GM19452 (cell line): Measurements from ENCODE around the gene DIS3L.
"Not testable (repeated sequence)": the region's sequence is repeated elsewhere in the genome, so short reads cannot be mapped to it uniquely, and the experiment has no call there.

ENCODE experiments used
- ATAC-seq: cut with Tn5 transposase; IDR thresholded peaks from one replicate; pipeline ENCODE4 v1.9.1; 2021; ENCODE audit not compliant: unreplicated experiment

The DIS3L gene

DNA sequence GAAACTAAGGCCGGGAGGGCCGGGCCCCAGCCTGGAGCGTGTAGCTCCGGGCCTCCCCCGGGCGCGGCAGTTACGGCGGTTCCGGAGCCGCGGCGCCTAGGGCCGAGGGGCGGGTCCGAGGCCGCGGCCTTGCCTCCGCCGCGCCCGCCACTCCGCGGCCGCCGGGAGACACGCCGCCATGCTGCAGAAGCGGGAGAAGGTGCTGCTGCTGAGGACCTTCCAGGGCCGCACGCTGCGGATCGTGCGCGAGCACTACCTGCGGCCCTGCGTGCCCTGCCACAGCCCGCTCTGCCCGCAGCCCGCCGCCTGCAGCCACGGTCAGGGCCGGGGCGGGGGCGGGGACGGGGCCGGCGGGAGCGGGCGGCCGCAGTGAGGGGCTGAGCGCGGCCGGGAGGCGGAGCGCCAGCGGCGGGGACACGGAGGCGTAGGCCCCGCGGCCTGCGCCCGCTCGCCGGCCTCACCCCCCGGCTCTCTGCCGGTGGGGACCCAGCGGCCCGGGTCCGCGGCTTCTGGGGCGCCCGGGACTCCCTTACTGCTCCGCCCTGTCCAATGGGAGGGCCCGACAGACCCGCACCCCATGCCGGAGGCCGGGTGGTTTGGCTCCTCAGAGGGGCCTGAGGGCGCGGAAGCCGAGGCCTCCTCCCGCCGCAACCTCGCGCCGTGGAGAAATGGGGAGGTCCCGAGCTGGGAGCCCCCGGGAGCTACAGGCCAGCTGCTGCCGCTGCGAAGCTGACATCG, at the start of gene DIS3L:
Gene DIS3L (plus strand): TSS at position 150 of the 738 bp plus-strand sequence. CDS start 29 bp downstream, at position 179.
- ATAC-seq, result peak; percentile 61

DNA sequence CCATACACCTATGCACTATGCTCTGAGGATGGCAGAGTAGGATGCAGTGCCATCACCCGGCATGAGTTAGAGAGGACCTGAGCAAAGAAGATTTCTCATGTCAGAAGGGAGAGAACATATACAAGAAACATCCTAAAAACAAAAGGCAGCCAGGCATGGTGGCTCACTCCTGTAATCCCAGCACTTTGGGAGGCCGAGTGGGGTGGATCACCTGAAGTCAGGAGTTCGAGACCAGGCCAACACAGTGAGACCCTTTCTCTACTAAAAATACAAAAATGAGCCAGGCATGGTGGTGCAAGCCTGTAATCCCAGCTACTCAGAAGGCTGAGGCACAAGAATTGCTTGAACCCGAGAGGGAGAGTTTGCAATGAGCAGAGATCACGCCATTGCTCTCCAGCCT, 47.5 kb upstream of the DIS3L start:
- not testable (repeated sequence) for ATAC-seq

- ATAC-seq, result no peak
Observed at GRCh38 chr15:66246937-66247336, 46.4 kb upstream of the DIS3L start.

GRCh38 chr15:66249605-66250174, 43.7 kb upstream of the DIS3L start:
- ATAC-seq, result no peak

GRCh38 chr15:66251065-66251789, 42.1 kb upstream of the DIS3L start:
- ATAC-seq, result no peak

GRCh38 chr15:66251790-66252684, 41.3 kb upstream of the DIS3L start:
- no peak for ATAC-seq

GRCh38 chr15:66252685-66253417, 40.5 kb upstream of the DIS3L start:
- ATAC-seq, result no peak

DNA sequence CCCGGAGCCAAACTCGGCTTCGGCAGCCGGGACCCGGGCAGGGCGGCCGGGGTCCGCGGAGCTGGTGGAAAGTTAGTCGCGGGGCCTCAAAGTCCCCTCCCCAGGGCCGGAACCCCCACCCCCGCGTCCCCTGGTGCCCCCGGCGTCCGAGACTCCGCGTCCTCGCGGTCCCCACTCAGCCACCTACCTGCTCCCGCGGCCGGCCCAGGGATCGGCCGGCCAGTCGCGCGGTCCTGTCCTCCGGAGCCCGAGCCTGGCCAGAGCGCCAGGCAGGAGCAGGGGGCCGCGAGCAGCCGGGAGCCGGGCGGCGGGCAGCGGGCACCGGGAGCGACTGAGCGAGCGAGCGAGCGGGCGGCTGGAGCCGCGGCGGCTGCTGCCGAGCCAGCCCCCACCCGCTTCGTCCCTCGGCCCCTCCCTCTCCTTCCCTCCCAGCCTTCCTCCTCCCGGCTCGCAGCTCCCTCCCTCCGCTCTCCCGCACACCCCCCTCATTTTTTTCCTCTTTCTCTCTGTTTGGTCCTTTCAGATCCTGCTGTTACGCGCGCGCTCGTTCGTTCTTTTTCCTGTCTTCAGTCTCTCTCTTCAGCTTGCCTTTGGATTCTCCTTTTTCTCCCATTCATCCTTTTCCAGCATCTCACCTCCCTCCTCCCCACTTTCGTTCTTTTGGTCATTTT, 39.8 kb upstream of the DIS3L start, which contains the start of gene MEGF11:
Gene MEGF11 (minus strand): TSS at position 333 of the 671 bp plus-strand sequence. CDS start 125,347 bp downstream, outside the sequence.
- no peak for ATAC-seq

DNA sequence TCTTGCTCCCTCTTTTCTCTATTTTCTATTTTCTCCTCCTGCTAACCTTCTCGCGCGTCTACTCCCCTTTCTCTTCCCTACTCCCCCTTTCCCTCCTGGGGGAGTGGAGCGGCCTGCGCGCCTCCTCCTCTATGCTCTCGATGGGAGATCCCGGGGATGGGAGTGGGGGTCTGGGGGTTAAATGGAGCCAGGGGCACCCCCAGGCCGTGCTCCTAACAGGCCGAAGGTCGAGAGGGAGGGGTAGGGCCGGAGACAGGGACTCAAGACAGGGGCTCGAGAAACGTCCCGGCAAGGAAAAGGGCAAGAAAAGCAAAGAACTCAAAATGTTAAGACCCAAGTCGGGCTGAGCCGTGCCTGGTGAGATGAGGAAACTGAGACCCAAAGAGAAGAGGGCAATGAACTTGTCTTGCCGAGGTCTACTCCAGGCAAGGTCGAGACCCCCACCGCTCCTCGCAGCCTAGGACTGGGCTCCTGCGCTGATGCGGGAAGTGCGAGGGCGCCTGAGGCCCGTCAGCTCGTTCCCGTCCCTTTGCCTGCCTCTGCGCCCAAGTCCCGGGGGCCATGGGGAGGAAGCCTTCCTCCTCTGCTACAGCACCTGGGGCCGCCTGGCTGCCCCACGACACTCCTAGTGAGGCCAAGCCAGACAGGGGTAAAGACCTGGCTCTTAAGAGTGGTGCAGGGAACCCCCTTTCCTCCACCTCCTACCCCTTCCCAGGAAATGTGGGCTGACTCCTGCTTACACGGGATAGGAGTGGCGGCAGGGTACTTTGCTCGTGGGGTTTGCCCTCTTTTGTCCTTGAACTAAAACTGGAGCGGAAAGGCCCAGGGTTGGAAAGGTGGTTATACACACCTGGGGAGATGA, 39.0 kb upstream of the DIS3L start:
- no peak for ATAC-seq

- no peak for ATAC-seq
Observed at GRCh38 chr15:66254951-66255676, 38.3 kb upstream of the DIS3L start.

GRCh38 chr15:66256692-66257091, 36.7 kb upstream of the DIS3L start:
- no peak for ATAC-seq

DNA sequence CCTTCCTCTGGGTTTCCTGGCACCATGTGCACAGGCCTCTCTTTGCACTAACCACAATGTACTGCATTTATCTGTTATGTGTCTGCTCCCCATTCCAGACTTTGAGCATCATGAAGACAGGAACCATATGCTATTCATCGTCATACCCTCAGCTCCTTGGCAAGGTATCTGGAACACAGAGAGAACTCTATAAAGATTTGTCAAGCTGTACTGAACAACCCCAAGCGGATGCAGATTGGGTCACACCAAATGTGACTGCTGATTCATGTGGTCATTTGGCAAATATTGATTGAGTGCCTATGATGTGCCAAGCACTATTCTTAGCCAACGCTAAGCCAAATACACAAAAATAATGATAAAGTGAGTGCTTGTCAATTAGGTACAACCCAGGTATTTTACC, 32.3 kb upstream of the DIS3L start:
- no peak for ATAC-seq

DNA sequence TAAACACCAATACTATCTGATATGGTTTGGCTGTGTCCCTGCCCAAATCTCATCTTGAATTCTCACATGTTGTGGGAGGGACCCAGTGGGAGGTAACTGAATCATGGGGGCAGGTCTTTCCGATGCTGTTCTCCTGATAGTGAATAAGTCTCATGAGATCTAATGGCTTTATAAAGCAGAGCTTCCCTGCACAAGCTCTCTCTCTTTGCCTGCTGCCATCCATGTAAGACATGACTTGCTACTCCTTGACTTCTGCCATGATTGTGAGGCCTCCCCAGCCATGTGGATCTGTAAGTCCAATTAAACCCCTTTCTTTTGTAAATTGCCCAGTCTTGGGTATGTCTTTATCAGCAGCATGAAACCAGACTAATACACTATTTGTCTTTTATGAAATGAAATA, 30.5 kb upstream of the DIS3L start:
- not testable (repeated sequence) for ATAC-seq

- no peak for ATAC-seq
Observed at GRCh38 chr15:66264859-66265513, 28.4 kb upstream of the DIS3L start.

- ATAC-seq, result no peak
Observed at GRCh38 chr15:66269326-66270090, 23.9 kb upstream of the DIS3L start.

DNA sequence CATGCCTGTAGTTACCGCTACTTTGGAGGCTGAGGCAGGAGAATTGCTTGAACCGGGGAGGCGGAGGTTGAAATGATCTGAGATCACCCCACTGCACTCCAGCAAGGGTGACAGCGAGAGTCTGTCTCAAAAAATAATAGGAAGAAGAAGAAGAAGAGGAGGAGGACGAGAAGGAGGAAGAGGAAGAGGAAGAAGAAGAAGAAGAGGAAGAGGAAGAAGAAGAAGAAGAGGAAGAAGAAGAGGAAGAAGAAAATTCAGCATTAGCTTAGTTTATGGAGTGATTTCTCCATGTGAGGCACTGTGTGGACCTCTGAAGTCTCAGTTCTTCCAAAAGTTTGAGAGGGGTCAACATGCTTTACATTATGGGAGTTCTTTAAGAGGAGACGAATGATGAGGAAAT, 22.4 kb upstream of the DIS3L start:
- ATAC-seq, result no peak

- ATAC-seq, result no peak
Observed at GRCh38 chr15:66275352-66275751, 18.0 kb upstream of the DIS3L start.
